ENCODE measurements around the gene ECT2.
A peak's percentile ranks its signal among the peaks of the same experiment; 100 is the strongest.

- no peak for TF ChIP-seq EZH2 (IDR thresholded peaks at IDR 0.05; ENCODE audit: low read length)
- TF ChIP-seq, protein P1, sequence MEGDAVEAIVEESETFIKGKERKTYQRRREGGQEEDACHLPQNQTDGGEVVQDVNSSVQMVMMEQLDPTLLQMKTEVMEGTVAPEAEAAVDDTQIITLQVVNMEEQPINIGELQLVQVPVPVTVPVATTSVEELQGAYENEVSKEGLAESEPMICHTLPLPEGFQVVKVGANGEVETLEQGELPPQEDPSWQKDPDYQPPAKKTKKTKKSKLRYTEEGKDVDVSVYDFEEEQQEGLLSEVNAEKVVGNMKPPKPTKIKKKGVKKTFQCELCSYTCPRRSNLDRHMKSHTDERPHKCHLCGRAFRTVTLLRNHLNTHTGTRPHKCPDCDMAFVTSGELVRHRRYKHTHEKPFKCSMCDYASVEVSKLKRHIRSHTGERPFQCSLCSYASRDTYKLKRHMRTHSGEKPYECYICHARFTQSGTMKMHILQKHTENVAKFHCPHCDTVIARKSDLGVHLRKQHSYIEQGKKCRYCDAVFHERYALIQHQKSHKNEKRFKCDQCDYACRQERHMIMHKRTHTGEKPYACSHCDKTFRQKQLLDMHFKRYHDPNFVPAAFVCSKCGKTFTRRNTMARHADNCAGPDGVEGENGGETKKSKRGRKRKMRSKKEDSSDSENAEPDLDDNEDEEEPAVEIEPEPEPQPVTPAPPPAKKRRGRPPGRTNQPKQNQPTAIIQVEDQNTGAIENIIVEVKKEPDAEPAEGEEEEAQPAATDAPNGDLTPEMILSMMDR (optimal IDR thresholded peaks at IDR 0.05 in 1 of 3, IDR thresholded peaks at IDR 0.05 in 1 of 3, conservative IDR thresholded peaks at IDR 0.05 in 1 of 3; ENCODE audit: extremely low read depth in 1 of 3, insufficient read depth in 2 of 3, low read length in 3 of 3) = peak; percentile 80 to 96 (median 91)
These were observed 39.7 kb upstream of the ECT2 start, which contains the start of gene NCEH1 for GRCh38 chr3:172710664-172711453.

Data from keratinocyte (primary cell).